ENCODE measurements around the gene PDLIM5. TPM values are rescaled to one million over a fixed set of nuclear protein-coding genes. Genes with fewer than 3 reads are reported as not detected.

The PDLIM5 gene
- total and polyA plus RNA-seq, 2 of the 8 experiments (the other 6 are each of a cell fraction or from before 2014, with no cell fraction given) = 37.3 to 62.1 TPM

DNA sequence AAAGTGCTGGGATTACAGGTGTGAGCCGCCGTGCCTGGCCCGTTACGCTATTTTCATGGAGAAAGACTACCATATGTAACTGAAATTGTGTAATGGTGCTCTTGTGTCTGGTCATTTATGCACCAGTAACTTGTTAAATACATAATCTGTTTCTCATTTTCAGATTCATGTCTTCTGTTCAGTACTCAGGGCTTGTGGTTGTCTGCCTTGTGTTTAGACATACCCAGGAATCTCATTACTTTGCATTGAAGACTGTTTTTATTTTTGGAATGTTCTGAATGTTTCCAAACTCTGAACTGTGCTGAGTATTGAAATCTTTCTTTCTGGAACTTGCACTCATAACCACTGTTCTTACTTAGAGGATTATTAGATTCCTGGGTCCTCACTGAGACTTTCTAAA lies 52.8 kb downstream of the PDLIM5 start (continued):
- no peak for TF ChIP-seq RAD21 (IDR thresholded peaks at IDR 0.05 in 1 of 2, conservative IDR thresholded peaks at IDR 0.05 in 1 of 2; ENCODE audit: low read depth in 2 of 2, low read length in 2 of 2)
- TF ChIP-seq SP4 (IDR thresholded peaks at IDR 0.05; ENCODE audit: low read length) = no peak
- TF ChIP-seq SP2 (IDR thresholded peaks at IDR 0.05; ENCODE audit: low read length) = no peak
- TF ChIP-seq, protein P1, sequence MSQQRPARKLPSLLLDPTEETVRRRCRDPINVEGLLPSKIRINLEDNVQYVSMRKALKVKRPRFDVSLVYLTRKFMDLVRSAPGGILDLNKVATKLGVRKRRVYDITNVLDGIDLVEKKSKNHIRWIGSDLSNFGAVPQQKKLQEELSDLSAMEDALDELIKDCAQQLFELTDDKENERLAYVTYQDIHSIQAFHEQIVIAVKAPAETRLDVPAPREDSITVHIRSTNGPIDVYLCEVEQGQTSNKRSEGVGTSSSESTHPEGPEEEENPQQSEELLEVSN (IDR thresholded peaks at IDR 0.05) = no peak
- TF ChIP-seq CREB1 (IDR thresholded peaks at IDR 0.05) = no peak
- TF ChIP-seq, protein P2, sequence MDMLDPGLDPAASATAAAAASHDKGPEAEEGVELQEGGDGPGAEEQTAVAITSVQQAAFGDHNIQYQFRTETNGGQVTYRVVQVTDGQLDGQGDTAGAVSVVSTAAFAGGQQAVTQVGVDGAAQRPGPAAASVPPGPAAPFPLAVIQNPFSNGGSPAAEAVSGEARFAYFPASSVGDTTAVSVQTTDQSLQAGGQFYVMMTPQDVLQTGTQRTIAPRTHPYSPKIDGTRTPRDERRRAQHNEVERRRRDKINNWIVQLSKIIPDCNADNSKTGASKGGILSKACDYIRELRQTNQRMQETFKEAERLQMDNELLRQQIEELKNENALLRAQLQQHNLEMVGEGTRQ (IDR thresholded peaks at IDR 0.05; ENCODE audit: low read length) = no peak
- no peak for TF ChIP-seq RNF2 (IDR thresholded peaks at IDR 0.05; ENCODE audit: borderline replicate concordance, low read depth, low read length, missing control alignments, poor library complexity, severe bottlenecking)
- TF ChIP-seq SIRT6 (IDR thresholded peaks at IDR 0.05; ENCODE audit: low read length) = no peak

Data from H1 (cell line).